ENCODE results near the gene MNAT1. TPM values are rescaled to one million over a fixed set of nuclear protein-coding genes. Genes with fewer than 3 reads are reported as not detected.
A peak's percentile ranks its signal among the peaks of the same experiment; 100 is the strongest.

The MNAT1 gene
- total RNA-seq, 4 donors from 2014 or later: 4.4 to 69.7 (median 46.9) TPM

DNA sequence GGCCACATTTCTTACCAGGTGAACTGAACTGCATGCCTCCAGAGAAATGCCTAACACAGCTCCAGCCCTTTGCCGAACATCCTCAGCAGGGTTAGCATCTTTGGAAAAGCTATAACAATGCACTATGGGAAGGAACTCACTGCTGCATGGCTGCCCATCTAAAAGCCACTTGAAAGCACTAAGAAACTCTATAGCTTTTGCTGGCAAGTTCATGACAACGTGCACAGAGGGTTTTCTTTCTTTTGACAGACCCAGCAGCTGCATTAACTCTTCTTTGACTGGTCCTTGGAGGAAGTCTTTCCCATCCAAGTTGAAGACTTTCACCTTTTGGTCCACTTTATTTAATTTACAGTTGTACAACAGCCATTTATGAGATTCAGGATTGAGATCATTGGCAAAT is 241.0 kb downstream of the MNAT1 start:
- Histone ChIP-seq H3K36me3 (no peaks in the 10 kb centered on the region), H3K4me1 (no peaks in the 10 kb centered on the region), H3K4me3 (no peak overlapping the region), H3K9me3 (no peaks in the 10 kb centered on the region), H3K27ac (no peak overlapping the region), H3K27me3 (no peaks in the 10 kb centered on the region)
- DNase-seq: no peak
- intact Hi-C loops (cut with DNase I; ENCODE audit: low total_unique reads): no loop called here
- TF ChIP-seq POLR2A (IDR thresholded peaks at IDR 0.05): no peak
- TF ChIP-seq, protein P1, sequence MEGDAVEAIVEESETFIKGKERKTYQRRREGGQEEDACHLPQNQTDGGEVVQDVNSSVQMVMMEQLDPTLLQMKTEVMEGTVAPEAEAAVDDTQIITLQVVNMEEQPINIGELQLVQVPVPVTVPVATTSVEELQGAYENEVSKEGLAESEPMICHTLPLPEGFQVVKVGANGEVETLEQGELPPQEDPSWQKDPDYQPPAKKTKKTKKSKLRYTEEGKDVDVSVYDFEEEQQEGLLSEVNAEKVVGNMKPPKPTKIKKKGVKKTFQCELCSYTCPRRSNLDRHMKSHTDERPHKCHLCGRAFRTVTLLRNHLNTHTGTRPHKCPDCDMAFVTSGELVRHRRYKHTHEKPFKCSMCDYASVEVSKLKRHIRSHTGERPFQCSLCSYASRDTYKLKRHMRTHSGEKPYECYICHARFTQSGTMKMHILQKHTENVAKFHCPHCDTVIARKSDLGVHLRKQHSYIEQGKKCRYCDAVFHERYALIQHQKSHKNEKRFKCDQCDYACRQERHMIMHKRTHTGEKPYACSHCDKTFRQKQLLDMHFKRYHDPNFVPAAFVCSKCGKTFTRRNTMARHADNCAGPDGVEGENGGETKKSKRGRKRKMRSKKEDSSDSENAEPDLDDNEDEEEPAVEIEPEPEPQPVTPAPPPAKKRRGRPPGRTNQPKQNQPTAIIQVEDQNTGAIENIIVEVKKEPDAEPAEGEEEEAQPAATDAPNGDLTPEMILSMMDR (IDR thresholded peaks at IDR 0.05): no peak

DNA sequence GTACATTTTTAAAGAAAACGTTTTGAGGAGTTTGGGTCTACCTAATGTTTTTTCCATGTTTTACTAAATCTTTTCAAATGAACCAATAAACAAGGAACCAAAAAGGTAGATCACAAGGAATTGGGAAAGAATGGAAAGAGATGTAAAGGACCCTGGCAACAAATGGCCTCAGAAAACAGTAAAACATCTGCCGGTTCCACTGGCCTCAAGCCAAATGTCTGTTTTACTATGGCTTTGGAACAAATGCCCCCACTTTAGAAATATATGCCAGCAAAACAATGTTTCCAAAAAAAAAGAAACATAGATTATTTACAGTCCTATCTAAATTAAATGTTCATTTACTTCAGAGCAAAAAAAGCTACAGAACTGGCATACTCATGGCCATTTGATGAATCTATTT is 243.3 kb downstream of the MNAT1 start:
- H3K4me3 ChIP-seq: no peak overlapping the region
- H3K4me1 ChIP-seq: no peaks in the 10 kb centered on the region
- no peak for TF ChIP-seq POLR2A (IDR thresholded peaks at IDR 0.05)
- TF ChIP-seq, protein P1 (IDR thresholded peaks at IDR 0.05): no peak
- H3K27ac ChIP-seq: no peak overlapping the region
- intact Hi-C loops (cut with DNase I; ENCODE audit: low total_unique reads): no loop called here
- H3K27me3 ChIP-seq: no peaks in the 10 kb centered on the region
- H3K36me3 ChIP-seq: no peaks in the 10 kb centered on the region
- no peaks in the 10 kb centered on the region for H3K9me3 ChIP-seq
- no peak for DNase-seq

DNA sequence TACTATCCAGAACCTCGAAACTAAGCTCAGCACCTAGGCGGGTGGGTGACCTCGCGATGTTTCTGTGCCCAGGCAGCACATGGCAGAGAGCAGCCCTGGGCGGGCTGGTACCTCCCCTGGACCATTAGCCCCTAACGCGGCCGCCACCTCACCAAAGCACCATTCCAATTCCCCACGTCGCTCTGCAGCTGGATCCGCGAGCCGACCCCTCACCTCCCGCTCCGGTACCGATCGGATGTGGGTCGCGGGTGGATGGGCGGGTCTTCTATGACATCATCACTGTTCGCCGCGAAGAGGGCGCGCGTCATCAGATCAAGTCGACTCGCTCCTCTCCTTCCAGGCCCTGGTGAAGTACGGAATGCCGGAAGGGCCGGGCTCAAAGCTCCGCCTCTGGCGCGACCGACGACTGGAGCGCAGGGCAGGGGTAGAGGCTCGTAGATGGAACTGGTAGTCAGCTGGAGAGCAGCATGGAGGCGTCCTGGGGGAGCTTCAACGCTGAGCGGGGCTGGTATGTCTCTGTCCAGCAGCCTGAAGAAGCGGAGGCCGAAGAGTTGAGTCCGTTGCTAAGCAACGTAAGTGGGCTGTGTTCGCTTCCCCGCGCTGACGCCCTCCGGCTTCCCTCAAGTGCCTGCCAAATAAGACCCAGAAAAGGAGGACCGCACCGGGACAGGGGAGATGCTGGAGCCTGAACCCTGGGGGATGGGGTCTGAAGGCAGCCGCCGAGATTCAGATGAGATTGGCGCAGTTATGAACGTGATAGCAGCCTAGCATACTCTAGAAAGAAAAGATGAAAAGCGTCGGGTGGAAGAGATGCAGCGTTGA is 246.5 kb downstream of the MNAT1 start, which contains the start of the genes SLC38A6 and TRMT5:
Gene SLC38A6, plus strand, starts transcription at position 435 of the 822 bp plus-strand sequence. Its CDS starts 33 bp downstream, at position 468.
Gene TRMT5, minus strand, starts transcription at position 269 of the 822 bp plus-strand sequence. Its CDS starts 106 bp downstream, at position 163.
- Histone ChIP-seq H3K27me3 (no peaks in the 10 kb centered on the region), H3K9me3 (no peaks in the 10 kb centered on the region), H3K4me3 (peak within 1 kb of the TSS; percentile 93 to 97), H3K4me1 (no peaks in the 10 kb centered on the region), H3K36me3 (no peaks in the 10 kb centered on the region), H3K27ac (peak within 1 kb of the TSS; percentile 83 to 96)
- intact Hi-C loops (cut with DNase I; ENCODE audit: low total_unique reads): no loop called here
- peak; percentile 95 for DNase-seq
- TF ChIP-seq, protein P1 (IDR thresholded peaks at IDR 0.05): peak in 2 of 4 experiments; percentile 2 to 31
- TF ChIP-seq POLR2A (IDR thresholded peaks at IDR 0.05): peak in 1 of 2 donors; percentile 61

DNA sequence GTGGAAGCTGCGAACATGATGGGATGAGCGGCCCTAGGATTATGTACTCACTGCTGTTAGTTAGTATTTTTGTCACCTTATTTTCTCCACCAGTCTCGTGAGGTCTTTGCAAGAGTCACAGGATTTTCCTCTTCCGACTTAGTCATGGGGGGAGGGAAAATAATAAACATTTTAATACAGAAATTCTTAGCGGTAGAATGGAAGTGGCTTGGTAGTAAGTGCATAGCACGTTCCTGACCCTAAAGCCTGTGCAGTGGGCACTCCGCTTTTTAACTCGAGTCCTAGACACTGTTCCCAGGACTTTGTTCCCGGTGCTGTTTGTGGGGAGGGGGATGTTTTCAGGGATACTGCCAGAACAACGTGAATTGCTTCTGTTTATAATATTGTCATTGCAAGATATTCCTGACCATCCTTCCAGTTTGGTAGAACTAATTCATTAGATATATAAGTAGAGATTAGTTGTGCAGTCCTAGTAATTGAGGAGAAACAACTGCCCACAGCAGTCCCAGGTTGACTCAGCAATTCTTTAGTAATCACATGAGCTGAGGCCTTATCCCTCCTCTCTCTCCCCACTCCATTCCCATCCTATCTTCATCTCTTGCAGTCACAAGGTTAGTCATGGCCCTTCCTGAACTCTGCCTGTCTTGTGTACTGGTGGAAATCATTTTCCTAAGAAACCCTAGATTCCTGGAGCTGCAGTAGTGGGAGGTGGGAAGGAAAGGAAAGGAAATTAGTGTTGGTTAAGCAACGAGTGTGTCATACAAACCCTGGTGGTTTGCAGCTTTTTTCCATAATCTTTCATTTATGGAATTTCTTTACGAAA is 247.3 kb downstream of the MNAT1 start:
- intact Hi-C loops (cut with DNase I; ENCODE audit: low total_unique reads): no loop called here
- Histone ChIP-seq H3K36me3 (no peaks in the 10 kb centered on the region), H3K4me3 (peak overlapping the region; percentile 93 to 97), H3K4me1 (no peaks in the 10 kb centered on the region), H3K9me3 (no peaks in the 10 kb centered on the region), H3K27ac (peak overlapping the region; percentile 83 to 96), H3K27me3 (no peaks in the 10 kb centered on the region)
- TF ChIP-seq POLR2A (IDR thresholded peaks at IDR 0.05): no peak
- TF ChIP-seq, protein P1 (IDR thresholded peaks at IDR 0.05): no peak
- no peak for DNase-seq
